Skin of body (tissue), 2 donors: Measurements from ENCODE around the gene ASPM. TPM values are rescaled to one million over a fixed set of nuclear protein-coding genes. Genes with fewer than 3 reads are reported as not detected.
"Not testable (repeated sequence)": the region's sequence is repeated elsewhere in the genome, so short reads cannot be mapped to it uniquely, and the experiment has no call there.

Source experiments
- DNase-seq: peaks from one replicate; lab custom pipeline; 2025; lab: John Stamatoyannopoulos, UW
- total RNA-seq: library from RNA; depleted of rRNA; stranded (reverse); fragments of >200 nt; gene quantifications from one replicate; pipeline ENCODE4 v1.2.3, GENCODE V29; 2014

Gene ASPM
- total RNA-seq, 1 donor from 2014 or later: 16.6 TPM

GRCh38 chr1:197143276-197143675 lies 3.2 kb downstream of the ASPM start:
- DNase-seq: no peak

GRCh38 chr1:197141575-197141974 lies 4.9 kb downstream of the ASPM start:
- no peak for DNase-seq

GRCh38 chr1:197140121-197140520 lies 6.3 kb downstream of the ASPM start:
- DNase-seq: no peak

- DNase-seq: no peak
Measured at GRCh38 chr1:197139169-197139568, 7.3 kb downstream of the ASPM start.

- no peak for DNase-seq
Measured at GRCh38 chr1:197137322-197137721, 9.1 kb downstream of the ASPM start.

GRCh38 chr1:197130677-197131304 lies 15.7 kb downstream of the ASPM start:
- no peak for DNase-seq

- DNase-seq: no peak
Measured at GRCh38 chr1:197129698-197130097, 16.8 kb downstream of the ASPM start.

- DNase-seq: no peak
Measured at GRCh38 chr1:197127246-197127912, 19.1 kb downstream of the ASPM start.

- DNase-seq: no peak
Measured at GRCh38 chr1:197126691-197127090, 19.8 kb downstream of the ASPM start.

GRCh38 chr1:197124376-197124775 lies 22.1 kb downstream of the ASPM start:
- DNase-seq: no peak

- no peak for DNase-seq
Measured at GRCh38 chr1:197116156-197116555, 30.3 kb downstream of the ASPM start.

GRCh38 chr1:197106869-197107268 lies 39.6 kb downstream of the ASPM start:
- no peak for DNase-seq

GRCh38 chr1:197103300-197103699 lies 43.2 kb downstream of the ASPM start:
- DNase-seq: no peak

- DNase-seq: no peak
Measured at GRCh38 chr1:197101978-197102377, 44.5 kb downstream of the ASPM start.

GRCh38 chr1:197100677-197101076 lies 45.8 kb downstream of the ASPM start:
- no peak for DNase-seq

- no peak for DNase-seq
Measured at GRCh38 chr1:197099444-197099843, 47.0 kb downstream of the ASPM start.

- not testable (repeated sequence) for DNase-seq
Measured at GRCh38 chr1:197096971-197097370, 49.5 kb downstream of the ASPM start.

GRCh38 chr1:197096137-197096536 lies 50.3 kb downstream of the ASPM start:
- DNase-seq: no peak

GRCh38 chr1:197093226-197093885 lies 53.1 kb downstream of the ASPM start:
- no peak for DNase-seq

GRCh38 chr1:197092491-197093023 lies 53.9 kb downstream of the ASPM start:
- no peak for DNase-seq

- no peak for DNase-seq
Measured at GRCh38 chr1:197083474-197083873, 63.0 kb downstream of the ASPM start.

- no peak for DNase-seq
Measured at GRCh38 chr1:197081117-197081753, 65.2 kb downstream of the ASPM start.
